Parathyroid adenoma (tissue), 2 donors: ENCODE measurements around the gene CAMTA1.
A peak's percentile ranks its signal among the peaks of the same experiment; 100 is the strongest.

Source experiments
- H2AFZ ChIP-seq: fragments of 300-600 bp; sonication (generic); one replicate; pipeline ENCODE4 v1.7.0; 2017; ENCODE audit warnings: antibody characterized with exemption, mild to moderate bottlenecking
- H3K27ac ChIP-seq: fragments of 300-600 bp; sonication (generic); one replicate; pipeline ENCODE4 v1.7.0; 2017
- H3K27me3 ChIP-seq: fragments of 300-600 bp; sonication (generic); one replicate; pipeline ENCODE4 v1.7.0; 2017; ENCODE audit warnings: low read length; ENCODE audit not compliant: control insufficient read depth, insufficient read depth
- H3K36me3 ChIP-seq: fragments of 300-600 bp; sonication (generic); one replicate; pipeline ENCODE4 v1.7.0; 2017; ENCODE audit warnings: low read length; ENCODE audit not compliant: control insufficient read depth, insufficient read depth
- H3K4me1 ChIP-seq: fragments of 300-600 bp; sonication (generic); one replicate; pipeline ENCODE4 v1.7.0; 2017; ENCODE audit warnings: control low read depth
- H3K4me2 ChIP-seq: fragments of 300-600 bp; sonication (generic); one replicate; pipeline ENCODE4 v1.7.0; 2017; ENCODE audit warnings: low read length
- H3K4me3 ChIP-seq: fragments of 300-600 bp; sonication (generic); one replicate; pipeline ENCODE4 v1.7.0; 2017; ENCODE audit warnings: low read depth, low read length
- H3K79me2 ChIP-seq: fragments of 300-600 bp; sonication (generic); one replicate; pipeline ENCODE4 v1.7.0; 2017; ENCODE audit warnings: control low read depth
- H3K9ac ChIP-seq: fragments of 300-600 bp; sonication (generic); one replicate; pipeline ENCODE4 v1.7.0; 2017; ENCODE audit warnings: mild to moderate bottlenecking
- H3K9me3 ChIP-seq: fragments of 300-600 bp; sonication (generic); one replicate; pipeline ENCODE4 v1.7.0; 2017; ENCODE audit warnings: low read length; ENCODE audit not compliant: control insufficient read depth
- CTCF ChIP-seq: fragments of 300-600 bp; sonication (generic); IDR thresholded peaks from one replicate; pipeline ENCODE4 v1.7.0; 2017; ENCODE audit warnings: antibody characterized with exemption, mild to moderate bottlenecking
- donor health status: primary hyperparathyroidism.

Gene CAMTA1

DNA sequence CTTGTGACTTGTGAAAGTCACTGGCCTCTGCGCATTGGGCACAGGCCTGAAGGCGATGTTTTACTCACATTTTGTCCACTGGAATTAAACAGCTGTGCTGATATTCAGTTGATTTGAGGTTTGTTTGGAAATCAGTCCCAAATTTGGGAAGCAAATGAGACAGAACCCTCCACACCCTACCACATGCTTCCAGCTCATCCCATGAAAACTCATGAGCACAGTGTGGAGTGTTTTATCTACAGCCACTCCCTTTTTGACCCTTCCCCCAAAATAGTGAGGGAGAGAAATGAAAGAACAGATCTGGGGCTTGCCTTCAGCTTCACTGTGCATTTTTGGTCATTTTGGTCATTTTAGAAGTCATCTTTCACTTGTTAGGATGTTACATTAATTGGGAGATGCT lies 101.3 kb downstream of the CAMTA1 start:
- no peaks in the 10 kb centered on the region for H3K27me3 ChIP-seq
- H3K4me3 ChIP-seq = no peak overlapping the region
- no peak for TF ChIP-seq CTCF
- no peak overlapping the region for H3K9ac ChIP-seq
- H3K9me3 ChIP-seq = no peaks in the 10 kb centered on the region
- H3K27ac ChIP-seq = no peak overlapping the region
- no peaks in the 10 kb centered on the region for H3K79me2 ChIP-seq
- H3K4me2 ChIP-seq = no peak overlapping the region
- no peaks in the 10 kb centered on the region for H3K36me3 ChIP-seq
- no peak overlapping the region for H2AFZ ChIP-seq
- H3K4me1 ChIP-seq = no peaks in the 10 kb centered on the region

- Histone ChIP-seq H3K27ac (no peak overlapping the region), H3K4me3 (no peak overlapping the region), H3K36me3 (no peaks in the 10 kb centered on the region), H3K27me3 (no peaks in the 10 kb centered on the region), H2AFZ (no peak overlapping the region), H3K9ac (no peak overlapping the region), H3K4me2 (no peak overlapping the region), H3K4me1 (no peaks in the 10 kb centered on the region), H3K79me2 (peaks cover 2% of the 10 kb centered on the region), H3K9me3 (no peaks in the 10 kb centered on the region)
- TF ChIP-seq CTCF = no peak
Observed at GRCh38 chr1:6888268-6888667, 103.0 kb downstream of the CAMTA1 start.

GRCh38 chr1:6888870-6889269 lies 103.6 kb downstream of the CAMTA1 start:
- H3K79me2 ChIP-seq = peaks cover 2% of the 10 kb centered on the region
- H3K4me3 ChIP-seq = no peak overlapping the region
- no peak overlapping the region for H3K27ac ChIP-seq
- no peak overlapping the region for H3K4me2 ChIP-seq
- no peaks in the 10 kb centered on the region for H3K36me3 ChIP-seq
- no peak overlapping the region for H2AFZ ChIP-seq
- H3K9ac ChIP-seq = no peak overlapping the region
- H3K9me3 ChIP-seq = no peaks in the 10 kb centered on the region
- no peak for TF ChIP-seq CTCF
- H3K4me1 ChIP-seq = no peaks in the 10 kb centered on the region
- no peaks in the 10 kb centered on the region for H3K27me3 ChIP-seq

DNA sequence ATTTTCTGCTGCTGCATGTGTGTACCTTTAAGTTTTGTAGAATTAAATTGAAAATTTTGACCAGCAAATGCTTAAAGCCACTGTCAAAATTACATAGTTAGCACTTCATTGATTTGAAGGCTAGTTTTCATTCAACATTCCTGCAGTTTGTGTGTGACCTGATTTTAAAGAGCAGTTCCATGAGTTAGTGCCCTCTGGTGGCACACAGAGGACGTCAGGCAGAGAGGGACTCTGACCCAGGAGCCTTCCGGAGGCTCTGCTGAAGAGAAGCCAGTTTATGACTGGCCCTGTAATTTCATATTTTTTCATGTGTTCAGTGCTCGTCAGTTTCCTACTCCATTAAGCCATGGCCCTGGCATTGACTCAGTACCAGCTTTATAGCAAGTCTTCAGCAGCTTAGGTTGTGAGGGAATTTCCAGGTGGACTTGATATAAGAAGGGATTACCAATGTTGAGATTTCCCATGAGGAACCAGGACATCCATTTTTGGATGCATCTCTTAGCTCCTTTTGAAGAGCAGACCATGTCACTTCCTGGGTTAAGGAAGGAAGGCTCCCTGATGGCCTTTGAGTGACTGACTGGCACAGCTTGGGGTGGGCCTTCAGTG lies 104.7 kb downstream of the CAMTA1 start:
- Histone ChIP-seq H3K9ac (no peak overlapping the region), H3K4me3 (no peak overlapping the region), H3K27me3 (no peaks in the 10 kb centered on the region), H3K27ac (no peak overlapping the region), H3K36me3 (no peaks in the 10 kb centered on the region), H3K79me2 (peaks cover 2% of the 10 kb centered on the region), H3K9me3 (no peaks in the 10 kb centered on the region), H3K4me1 (no peaks in the 10 kb centered on the region), H2AFZ (no peak overlapping the region), H3K4me2 (no peak overlapping the region)
- TF ChIP-seq CTCF = peak; percentile 68

- Histone ChIP-seq H3K79me2 (peaks cover 2% of the 10 kb centered on the region), H3K27ac (no peak overlapping the region), H3K9me3 (no peaks in the 10 kb centered on the region), H3K4me2 (no peak overlapping the region), H3K4me1 (no peaks in the 10 kb centered on the region), H2AFZ (no peak overlapping the region), H3K36me3 (no peaks in the 10 kb centered on the region), H3K27me3 (no peaks in the 10 kb centered on the region), H3K4me3 (no peak overlapping the region), H3K9ac (no peak overlapping the region)
- no peak for TF ChIP-seq CTCF
Observed at GRCh38 chr1:6890686-6891085, 105.4 kb downstream of the CAMTA1 start.
